Kidney epithelial cell (primary cell): ENCODE results near the gene LENG1. TPM values are rescaled to one million over a fixed set of nuclear protein-coding genes. Genes with fewer than 3 reads are reported as not detected.

Experiments used
- DNase-seq: peaks from one replicate; pipeline ENCODE4 v3.0.0-alpha.2; 2010; ENCODE audit warnings: low read depth
- H3K27me3 ChIP-seq: 2 replicates; pipeline ENCODE4 v1.6.0; 2011; ENCODE audit warnings: low read length; ENCODE audit not compliant: control insufficient read depth, insufficient read depth
- H3K36me3 ChIP-seq: 2 replicates; pipeline ENCODE4 v1.5.1; 2011; ENCODE audit warnings: low read length; ENCODE audit not compliant: control insufficient read depth, insufficient read depth
- H3K4me3 ChIP-seq: 2 replicates; pipeline ENCODE4 v1.5.1; 2011; ENCODE audit warnings: low read depth, mild to moderate bottlenecking, control low read depth, low read length
- CTCF ChIP-seq: IDR thresholded peaks from 2 replicates; pipeline ENCODE4 v1.5.1; 2011; ENCODE audit warnings: mild to moderate bottlenecking, moderate library complexity, low read length, control low read depth, inconsistent platforms; ENCODE audit not compliant: insufficient read depth, poor library complexity, severe bottlenecking
- total RNA-seq: library from RNA; depleted of rRNA; stranded (reverse); fragments of >200 nt; gene quantifications from 2 replicates; pipeline ENCODE4 v1.2.3, GENCODE V29; 2015

Gene LENG1
- total RNA-seq, 1 donor from 2014 or later: 7.5 TPM

GRCh38 chr19:54115109-54116063 lies 44.1 kb downstream of the LENG1 start, which contains the start of the genes PRPF31 and TFPT:
Gene PRPF31 (plus strand): TSS chr19:54115754. CDS start chr19:54118279, 2,525 bp downstream.
Gene TFPT (minus strand): TSS chr19:54115657. CDS start chr19:54115269, 388 bp downstream.
- no peak for TF ChIP-seq CTCF
- peak within 1 kb of the TSS; percentile 66 for H3K4me3 ChIP-seq
- no peaks in the 10 kb centered on the region for H3K27me3 ChIP-seq
- H3K36me3 ChIP-seq: peaks cover 3% of the 10 kb centered on the region
- DNase-seq: peak; percentile 83

GRCh38 chr19:54114340-54115108 lies 45.0 kb downstream of the LENG1 start:
- DNase-seq: no peak
- Histone ChIP-seq H3K36me3 (no peaks in the 10 kb centered on the region), H3K4me3 (peak overlapping the region; percentile 66), H3K27me3 (no peaks in the 10 kb centered on the region)
- no peak for TF ChIP-seq CTCF

- Histone ChIP-seq H3K4me3 (no peak overlapping the region), H3K27me3 (no peaks in the 10 kb centered on the region), H3K36me3 (peaks cover 2% of the 10 kb centered on the region)
- no peak for DNase-seq
- TF ChIP-seq CTCF: no peak
Measured at GRCh38 chr19:54109651-54110050, 49.9 kb downstream of the LENG1 start.

GRCh38 chr19:54108496-54108895 lies 51.0 kb downstream of the LENG1 start:
- DNase-seq: no peak
- peaks cover 2% of the 10 kb centered on the region for H3K36me3 ChIP-seq
- H3K27me3 ChIP-seq: no peaks in the 10 kb centered on the region
- no peak overlapping the region for H3K4me3 ChIP-seq
- TF ChIP-seq CTCF: no peak

- Histone ChIP-seq H3K4me3 (no peak overlapping the region), H3K36me3 (peaks cover 2% of the 10 kb centered on the region), H3K27me3 (no peaks in the 10 kb centered on the region)
- TF ChIP-seq CTCF: no peak
- no peak for DNase-seq
Measured at GRCh38 chr19:54107876-54108490, 51.5 kb downstream of the LENG1 start.
